Inflammatory macrophage (primary cell): ENCODE results near the gene ZNF221.
"Not testable (repeated sequence)": the region's sequence is repeated elsewhere in the genome, so short reads cannot be mapped to it uniquely, and the experiment has no call there.

Experiments used
- DNase-seq, 2 donors: peaks; one replicate each; pipeline ENCODE4 v3.0.0-alpha.2; 2020 to 2022
- total RNA-seq, 18 experiments: gene quantifications; one replicate each; lab custom pipeline; 2026; ENCODE audit warnings: mixed read lengths in 6 of 18, inconsistent platforms in 2 of 18; lab: John Stamatoyannopoulos, UW

The ZNF221 gene
- total RNA-seq = 0.23 to 3.8 (median 1.6) reads per million in 18 experiments

DNA sequence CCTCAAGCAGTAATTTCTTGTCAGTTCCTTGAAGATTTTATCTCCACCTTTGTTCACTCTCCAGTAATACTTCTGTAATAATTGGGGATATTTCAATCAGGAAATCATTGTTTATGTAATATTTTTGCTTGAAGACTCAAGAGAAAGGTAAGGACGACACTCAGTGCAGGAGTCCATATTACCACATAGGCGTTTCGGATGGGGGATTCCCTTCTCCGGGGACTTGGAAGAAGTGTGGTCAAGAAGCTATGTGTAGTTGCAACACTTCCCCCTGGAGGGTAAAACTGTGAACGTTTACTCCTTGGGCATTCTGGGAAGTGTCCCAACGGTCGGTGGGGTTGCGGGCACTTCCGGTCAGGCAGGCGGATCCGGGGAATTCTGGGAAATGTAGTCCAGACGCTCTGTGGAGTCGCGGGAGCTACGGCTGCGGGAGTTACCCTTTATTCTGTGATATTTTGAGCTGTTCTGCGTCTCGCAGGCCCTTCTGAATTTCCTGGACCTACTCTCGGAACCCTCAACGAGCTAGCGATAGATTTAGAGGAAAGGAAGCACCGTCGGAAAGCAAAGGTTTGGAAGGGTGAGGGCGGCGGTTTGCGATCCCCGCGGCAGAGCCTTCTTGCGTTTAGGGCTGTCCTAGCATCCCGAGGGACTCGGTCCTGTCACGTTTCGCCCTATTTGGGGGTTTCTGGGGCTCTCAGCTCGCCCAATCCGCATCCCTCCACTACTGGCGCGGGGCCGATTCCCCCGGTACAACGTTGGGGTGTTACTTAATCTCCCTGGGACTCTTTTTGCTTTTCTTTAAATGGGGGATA lies at the start of gene ZNF221:
Gene ZNF221, plus strand, starts transcription at position 395 of the 812 bp plus-strand sequence. CDS start 11,499 bp downstream, outside the sequence.
- peak; percentile 97 to 98 for DNase-seq

DNA sequence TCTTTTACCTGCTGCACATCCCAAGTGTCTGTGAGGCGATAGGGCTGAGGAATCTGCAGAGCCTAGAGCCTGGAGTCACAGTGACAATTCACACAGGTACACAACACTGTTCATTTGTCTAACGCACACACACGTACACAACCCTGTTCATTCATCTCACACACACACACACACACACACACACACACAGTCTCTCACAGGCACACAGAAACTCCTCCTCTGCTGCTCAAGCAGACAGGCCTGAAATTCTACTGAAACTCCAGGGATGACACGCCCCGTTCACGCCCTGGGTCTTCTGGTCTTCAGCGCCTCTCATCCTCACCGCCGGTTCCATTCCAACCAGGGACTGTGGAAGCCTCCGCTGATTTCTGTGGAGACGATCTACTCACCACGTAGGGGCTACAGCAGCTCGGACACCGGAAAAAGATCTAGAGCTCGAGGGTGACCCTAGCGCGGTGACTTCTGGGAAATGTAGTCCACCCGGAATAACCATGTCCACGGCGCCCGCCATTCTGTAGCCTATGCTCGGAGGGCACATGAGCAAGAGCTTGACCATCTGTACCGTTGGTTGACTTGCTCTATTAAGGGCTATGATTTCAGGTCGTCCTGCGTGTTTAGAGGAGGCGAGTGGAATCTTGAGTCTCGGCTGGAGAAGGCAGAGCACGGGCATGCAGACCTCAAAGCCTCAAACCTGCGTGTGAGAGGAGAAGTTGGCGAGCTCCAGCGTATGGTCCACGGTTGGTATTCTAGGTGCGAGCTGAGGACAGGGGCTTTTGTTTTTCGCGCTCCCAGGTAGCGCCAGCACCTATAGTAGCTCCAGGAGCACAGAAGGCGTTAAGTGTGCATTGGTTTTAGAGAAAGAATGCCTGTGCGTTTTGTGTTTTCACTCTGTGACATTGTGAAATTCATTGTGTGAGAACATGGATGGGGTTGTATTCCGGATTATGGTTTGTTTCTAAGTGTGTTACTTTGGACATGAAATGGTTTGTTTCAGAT lies 49.3 kb upstream of the ZNF221 start:
- DNase-seq = peak; percentile 69 to 83

DNA sequence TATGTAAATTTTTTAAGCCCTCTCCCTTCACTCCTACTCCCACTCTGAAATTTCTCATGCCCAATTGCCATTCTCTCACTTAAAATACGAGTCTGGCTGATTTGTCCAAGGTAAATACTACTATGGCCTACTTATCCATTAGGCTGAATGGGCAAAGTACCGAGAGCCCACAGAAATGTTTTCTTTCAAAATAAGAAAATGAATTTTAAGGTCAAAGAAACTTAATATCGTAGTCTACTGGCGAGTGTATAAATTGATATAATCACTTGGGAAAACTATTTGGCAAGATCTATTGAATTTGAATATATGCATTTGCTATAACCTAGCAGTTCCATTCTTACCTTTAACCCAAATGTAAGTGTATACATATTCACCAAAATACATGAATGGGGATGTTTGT lies 48.6 kb upstream of the ZNF221 start:
- no peak for DNase-seq

DNA sequence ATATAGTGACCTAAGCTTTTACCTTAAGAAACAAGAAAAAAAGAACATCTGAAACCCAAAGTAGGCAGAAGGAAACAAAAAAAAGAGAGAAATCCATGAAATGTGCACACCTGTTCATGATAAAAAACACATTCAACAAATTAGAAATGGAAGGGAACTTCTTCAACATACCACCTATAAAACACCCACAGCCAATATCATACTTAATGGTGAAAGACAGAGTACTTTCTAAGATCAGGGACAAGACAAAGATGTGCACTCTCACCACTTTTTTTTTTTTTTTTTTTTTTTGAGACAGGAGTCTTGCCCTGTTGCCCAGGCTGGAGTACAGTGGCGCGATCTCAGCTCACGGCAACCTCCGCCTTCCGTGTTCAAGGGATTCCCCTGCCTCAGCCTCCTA lies 45.1 kb upstream of the ZNF221 start:
- DNase-seq = no peak

DNA sequence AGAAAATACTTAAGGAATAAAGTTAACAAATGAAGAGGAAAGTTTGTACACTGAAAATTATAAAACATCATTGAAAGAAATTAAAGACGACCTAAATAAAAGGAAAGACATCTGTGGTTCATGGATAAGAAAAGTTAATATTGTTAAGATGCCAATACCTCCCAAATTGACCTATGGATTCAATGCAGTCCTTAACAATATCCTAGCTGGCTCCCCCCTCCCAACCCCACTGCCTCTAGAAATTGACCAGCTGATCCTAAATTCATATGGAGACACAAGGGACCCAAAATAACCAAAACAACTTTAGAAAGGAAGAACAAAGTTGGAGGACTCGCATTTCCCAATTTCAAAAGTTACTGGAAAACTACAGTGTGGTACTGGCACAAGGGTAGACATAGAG lies 44.3 kb upstream of the ZNF221 start:
- no peak for DNase-seq

DNA sequence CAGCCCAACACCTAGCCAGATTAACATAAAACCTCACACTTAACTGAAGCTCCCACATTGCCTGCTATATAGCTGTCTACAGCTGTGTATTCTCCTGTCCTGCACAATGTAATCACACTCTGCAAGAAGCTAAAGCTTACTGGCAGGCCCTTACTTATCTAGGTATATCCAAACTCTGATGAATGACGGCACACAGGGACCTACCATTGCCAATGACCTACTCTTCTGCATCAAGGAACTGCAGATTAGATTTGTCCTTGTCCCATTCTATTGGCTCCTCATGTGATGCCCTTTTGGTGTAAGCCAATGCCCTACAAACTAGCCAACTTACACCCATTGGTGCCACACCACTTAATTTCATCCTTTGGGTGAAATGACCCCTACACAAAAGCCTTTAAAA lies 42.4 kb upstream of the ZNF221 start:
- DNase-seq = no peak

DNA sequence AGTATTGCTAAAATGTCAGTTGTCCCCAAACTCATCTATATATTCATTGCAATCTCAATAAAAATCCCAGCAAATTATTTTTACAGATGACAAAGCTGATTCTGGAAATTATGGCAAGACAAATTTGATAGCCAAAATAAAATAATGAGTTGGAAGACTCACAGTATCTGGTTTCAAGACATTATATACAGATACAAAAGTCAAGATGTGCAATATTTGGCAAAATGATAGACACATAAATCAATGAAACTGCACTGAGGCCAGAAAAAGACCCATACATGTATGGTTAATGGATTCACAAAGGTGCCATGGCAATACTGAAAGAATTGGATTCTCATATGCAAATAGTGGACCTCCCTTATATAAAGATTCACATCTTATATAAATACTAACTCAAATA lies 40.1 kb upstream of the ZNF221 start:
- DNase-seq = no peak

DNA sequence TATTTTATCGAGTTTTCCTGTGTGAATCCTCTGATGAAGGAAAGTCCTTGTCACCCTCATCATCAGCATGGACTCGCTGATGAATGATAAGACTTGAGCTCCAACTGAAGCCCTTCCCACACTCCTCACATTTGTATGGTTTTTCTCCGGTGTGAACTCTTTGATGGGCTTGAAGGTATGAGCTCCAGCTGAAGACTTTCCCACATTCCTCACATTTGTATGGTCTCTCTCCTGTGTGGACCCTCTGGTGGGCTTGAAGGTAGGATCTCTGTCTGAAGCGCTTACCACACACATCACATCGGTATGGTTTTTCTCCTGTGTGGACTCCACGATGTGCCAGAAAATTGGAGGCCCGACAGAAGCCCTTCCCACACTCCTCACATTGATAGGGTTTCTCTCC lies 37.6 kb upstream of the ZNF221 start:
- no peak for DNase-seq

DNA sequence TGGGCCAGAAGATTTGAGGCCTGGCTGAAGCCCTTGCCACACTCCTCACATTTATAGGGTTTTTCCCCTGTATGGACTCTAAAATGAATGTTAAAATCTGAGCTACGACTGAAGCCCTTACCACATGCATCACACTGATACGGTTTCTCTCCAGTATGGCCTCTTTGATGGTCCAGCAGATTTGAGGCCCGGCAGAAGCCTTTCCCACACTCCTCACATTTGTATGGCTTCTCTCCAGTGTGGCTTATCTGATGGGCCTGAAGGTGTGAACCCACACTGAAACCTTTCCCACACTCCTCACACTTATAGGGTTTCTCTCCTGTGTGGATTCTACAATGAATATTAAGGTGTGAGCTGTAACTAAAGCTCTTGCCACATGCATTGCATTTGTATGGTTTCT lies 37.0 kb upstream of the ZNF221 start:
- no peak for DNase-seq

DNA sequence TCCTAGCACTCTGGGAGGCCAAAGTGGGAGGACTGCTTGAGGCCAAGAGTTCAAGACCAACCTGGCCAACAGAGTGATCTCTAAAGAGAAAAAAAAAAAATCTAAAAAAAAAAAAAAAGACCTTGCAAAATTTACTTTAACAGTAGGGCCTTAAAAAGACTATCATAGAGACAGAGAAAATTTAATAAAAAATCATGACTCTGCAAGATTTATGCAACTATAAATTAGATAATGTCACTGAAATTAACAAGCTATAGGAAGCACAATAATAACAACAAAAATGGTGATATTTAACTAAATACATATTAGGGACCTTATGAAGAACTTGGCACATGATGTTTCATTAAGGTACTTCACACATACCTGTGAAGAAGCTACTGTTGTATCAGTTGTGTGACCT lies 27.2 kb upstream of the ZNF221 start:
- DNase-seq = no peak

DNA sequence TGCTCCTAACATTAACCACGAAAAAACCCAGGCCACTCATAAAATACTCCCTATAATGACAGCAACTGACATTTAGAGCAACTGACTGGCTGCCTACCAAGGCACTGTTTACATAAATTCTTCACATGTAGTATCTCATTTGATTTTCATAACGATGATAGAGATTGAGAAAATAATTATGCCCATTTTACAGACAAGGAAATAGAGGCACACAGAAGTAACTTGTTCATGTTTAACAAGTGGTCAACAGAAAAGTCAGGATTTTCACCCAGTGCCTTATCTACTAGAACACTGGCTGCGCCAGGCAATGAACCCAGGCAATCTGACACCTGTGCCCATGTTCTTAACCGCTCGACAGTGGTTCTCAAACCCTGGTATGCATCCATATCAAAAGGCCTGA lies 22.2 kb upstream of the ZNF221 start:
- no peak for DNase-seq

DNA sequence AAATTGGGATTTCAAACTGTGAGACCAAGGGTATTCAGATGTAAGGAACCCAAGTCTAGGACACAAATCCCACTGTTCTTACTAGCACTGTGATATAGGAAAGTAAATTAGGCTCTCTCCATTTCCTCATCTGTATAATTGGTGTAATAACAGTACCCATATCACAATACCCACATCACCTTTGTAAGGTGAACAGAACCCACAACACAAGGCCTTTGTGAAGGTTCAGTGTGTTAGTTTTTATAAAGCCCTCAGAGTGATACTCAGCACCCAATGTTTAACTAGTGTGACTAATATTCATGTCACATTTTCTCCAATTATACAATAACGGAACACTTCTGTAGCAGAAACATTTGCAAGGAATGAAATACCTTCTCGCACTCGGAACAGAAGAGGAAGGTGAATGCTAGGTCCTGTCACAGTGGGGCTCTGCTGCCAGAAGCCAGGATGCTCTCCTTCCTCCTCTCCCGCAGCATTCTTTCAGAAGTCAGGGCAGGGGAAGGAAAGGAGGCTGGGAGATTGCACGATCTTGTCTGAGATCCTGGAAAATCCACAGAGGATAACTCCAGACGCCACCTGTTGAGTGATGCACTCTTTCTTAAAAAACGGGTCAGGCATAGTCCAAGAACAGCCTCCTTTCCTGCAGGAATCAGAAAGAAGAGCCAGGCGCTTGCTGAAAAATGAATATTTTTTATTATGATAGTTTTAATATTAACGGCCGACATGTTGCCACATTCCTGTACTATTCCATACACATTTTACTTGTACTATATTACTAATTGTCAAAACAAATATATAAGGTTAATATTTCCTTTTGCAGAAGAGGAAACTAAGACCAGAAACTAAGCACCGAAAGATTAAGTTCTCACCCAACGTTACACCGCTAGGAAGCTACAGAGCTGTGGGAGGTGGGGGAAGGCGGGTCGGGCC lies 16.7 kb upstream of the ZNF221 start:
- DNase-seq = no peak

DNA sequence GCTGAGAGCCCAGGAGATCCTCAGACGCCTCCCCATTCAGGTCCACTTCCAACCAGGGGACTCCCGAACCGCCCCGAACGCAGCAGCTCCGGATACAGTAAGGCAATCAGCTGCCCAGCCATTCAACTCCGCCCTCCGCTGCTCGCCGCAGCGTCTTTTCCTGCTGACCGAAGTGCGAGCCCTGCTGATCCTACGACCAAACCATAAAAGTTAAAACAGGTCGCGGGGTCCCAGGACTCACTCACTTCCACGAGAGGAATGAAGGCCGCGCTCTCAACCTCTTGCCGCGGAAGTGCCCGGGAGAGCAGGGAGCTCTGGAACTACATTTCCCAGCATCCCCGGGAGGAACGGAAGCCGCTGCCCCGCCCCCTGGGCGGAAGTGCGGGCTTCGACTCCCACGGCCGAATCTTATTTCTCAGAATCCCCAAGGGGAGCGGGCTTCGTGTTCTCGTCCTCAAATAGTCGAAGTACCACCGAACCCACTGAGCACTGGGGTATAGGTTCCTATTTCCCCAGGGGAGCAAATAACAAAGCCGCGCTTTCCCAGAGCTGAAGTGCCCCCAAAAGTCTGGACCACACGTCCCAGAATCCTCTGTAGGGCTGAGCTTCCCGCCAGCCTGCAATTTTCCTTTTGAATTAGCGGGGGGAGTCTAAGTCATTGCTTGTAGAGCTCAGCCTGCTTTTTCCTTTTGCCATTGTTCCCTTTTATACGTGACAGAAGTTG lies 15.9 kb upstream of the ZNF221 start, which contains the start of gene ZNF45:
Gene ZNF45, minus strand, starts transcription at position 298 of the 724 bp plus-strand sequence. CDS start 13,097 bp downstream, outside the sequence.
- peak; percentile 89 to 93 for DNase-seq

DNA sequence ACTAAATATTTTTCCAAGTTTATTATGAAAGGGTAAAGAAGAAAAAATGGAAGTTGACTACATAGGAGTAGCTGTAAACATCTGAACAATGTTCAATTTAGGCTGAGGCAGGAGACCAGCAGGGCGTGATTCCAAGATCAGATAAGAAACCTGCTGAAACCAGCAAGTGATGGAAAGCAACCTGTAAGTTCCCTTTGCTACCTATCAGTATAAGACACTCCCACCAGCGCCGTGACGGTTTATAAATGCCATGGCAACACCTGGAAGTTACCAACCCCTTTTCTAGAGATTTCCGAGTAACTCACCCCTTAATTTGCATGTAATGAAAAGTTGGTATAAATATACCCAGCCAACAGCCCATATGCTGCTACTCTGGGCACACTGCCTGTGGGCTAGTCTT lies 14.8 kb upstream of the ZNF221 start:
- DNase-seq = no peak

DNA sequence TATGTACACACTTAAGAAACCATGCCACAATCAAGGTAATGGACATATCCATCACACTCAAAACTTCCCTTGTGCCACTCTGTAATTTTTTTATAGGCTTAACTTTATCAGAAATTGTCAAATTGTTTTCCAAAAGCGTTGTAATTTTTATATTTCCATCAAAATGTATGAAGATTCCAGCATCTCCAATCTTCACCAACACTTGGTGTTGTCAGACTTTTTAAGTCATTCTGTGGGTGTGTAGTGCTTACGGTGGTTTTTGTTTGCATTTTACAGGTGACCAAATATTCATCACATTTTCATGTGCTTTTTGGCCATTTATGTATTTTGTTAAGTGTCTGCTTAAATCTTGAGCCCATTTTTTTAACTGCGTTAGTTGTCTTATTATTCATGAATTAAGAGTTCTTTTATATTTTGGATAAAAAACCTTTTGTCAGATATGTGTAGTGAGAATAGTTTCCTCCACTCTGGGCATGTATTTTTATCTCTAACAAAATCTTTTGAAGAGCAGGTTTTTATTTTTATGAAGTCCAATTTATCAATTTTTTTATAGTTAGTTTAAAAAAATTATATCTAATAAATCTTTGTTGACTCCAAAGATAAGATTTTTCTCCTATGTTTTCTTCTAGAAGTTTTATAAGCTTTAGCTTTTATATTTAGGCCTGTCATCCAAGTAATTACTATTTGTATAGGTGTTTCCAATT lies 11.3 kb upstream of the ZNF221 start:
- DNase-seq = no peak

DNA sequence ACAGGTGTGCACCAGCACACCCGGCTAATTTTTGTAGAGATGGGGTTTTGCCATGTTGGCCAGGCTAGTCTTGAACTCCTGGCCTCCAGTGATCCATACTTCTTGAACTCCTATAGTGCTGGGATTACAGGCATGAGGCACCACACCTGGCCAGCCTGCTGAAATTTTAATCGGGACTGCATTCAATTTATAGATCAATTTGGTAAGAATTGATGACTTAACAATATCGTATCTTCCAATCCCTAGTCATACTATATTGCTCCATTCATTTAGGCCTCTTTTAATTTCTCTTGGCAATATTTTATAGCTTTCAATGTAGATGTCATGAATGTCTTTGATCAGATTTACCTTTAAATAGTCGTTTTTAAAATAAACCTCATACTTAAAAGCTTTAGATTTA lies 10.3 kb upstream of the ZNF221 start:
- DNase-seq = no peak

DNA sequence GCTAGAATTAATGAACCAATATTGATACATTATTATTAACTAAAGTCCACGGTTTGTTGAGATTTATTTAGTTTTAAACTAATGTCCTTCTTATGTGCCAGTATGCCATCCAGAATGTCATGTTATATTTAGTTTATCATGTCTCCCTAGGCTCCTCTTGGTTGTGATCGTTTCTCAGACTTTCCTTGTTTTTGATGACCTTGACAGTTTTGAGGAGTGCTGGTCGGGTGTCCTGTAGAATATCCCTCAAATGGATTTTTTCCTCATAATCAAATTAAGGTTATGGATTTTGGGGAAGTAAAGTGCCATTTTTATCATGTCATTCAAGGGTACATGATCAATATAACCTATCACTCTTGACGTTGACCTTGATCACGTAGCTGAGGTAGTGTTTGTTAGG lies 9.8 kb upstream of the ZNF221 start:
- DNase-seq = no peak

DNA sequence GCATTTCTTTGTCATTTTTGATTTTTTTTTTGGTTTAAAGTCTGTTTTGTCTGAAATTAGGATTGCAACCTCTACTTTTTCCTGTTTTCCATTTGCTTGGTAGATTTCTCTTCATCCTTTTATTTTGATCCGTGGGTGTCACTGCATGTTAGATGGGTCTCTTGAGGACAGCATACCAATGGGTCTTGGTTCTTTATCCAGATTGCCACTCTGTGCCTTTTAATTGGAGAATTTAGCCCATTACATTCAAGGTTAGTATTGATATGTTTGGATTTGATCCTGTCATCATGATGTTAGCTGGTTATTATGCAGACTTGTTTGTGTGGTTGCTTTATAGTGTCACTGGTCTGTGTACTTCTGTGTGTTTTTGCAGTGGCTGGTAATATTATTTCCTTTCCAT lies 3.6 kb upstream of the ZNF221 start:
- not testable (repeated sequence) for DNase-seq

DNA sequence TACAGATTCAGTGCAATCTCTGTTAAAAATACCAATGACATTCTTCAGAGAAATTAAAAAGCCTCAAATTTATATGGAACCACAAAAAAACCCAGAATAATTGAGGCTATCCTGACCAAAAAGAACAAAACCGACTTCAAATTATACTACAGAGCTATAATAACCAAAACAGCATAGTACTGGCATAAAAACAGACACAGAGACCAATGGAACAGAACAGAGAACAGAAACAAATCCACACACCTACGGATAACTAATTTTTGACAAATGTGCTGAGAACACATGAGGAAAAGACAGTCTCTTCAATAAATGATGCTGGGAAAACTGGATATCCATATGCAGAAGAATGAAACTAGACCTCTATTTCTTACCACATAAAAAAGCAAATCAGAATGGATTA lies 1.2 kb upstream of the ZNF221 start:
- DNase-seq = not testable (repeated sequence)

DNA sequence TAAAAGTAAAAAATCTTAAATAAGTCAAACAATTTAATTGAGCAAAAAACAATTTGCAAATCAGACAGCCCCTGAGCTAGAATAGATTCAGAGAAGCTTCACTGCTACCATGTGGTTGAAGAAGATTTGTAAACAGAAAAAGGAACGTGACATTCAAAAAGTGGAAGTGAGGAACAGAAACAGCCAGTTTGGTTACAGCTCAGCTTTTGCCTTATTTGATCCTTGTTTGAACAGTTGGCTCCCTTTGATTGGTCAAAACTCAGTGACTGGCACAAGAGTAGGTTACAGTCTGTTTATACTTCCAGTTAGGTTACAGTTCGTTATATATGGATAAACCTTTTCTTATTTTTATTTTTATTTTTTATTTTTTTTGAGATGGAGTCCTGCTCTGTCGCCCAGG lies 5.8 kb downstream of the ZNF221 start:
- peak; percentile 18 to 24 for DNase-seq

DNA sequence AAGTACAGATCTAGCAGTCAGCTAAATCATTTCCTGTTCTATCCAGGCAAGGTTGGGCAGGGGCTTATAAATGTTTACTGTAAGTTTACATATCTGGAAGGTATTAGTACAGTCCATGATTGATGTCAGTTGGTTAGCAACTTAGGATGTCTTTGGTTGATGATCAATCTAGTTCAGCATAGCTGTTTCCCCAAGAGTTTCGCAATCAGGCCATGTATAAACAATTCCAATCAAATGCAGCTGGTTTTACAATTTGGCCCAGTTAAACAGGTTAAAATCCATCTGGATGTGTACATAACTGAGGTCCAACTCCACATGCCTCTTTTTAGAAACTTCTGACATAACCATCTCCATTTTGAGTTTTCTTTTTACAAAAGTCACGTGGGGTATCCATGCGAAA lies 6.9 kb downstream of the ZNF221 start:
- DNase-seq = no peak
